H9 (cell line): ENCODE results near the gene MYBPC3. TPM values are rescaled to one million over a fixed set of nuclear protein-coding genes. Genes with fewer than 3 reads are reported as not detected.

Source experiments
- DNase-seq: peaks from one replicate; pipeline ENCODE4 v3.0.0-alpha.2; 2017
- H2AFZ ChIP-seq: one replicate; pipeline ENCODE4 v1.6.1; 2013; ENCODE audit warnings: mild to moderate bottlenecking, low read length, control low read depth, moderate library complexity
- H2AK5ac ChIP-seq: 2 replicates; pipeline ENCODE4 v1.6.1; 2013; ENCODE audit warnings: low read length, control low read depth, mixed read lengths; ENCODE audit not compliant: insufficient read length
- H2BK120ac ChIP-seq: one replicate; pipeline ENCODE4 v1.6.1; 2013; ENCODE audit warnings: low read depth, mild to moderate bottlenecking, low read length, control low read depth, inconsistent platforms; ENCODE audit not compliant: poor library complexity, severe bottlenecking
- H2BK12ac ChIP-seq: 2 replicates; pipeline ENCODE4 v1.6.1; 2013; ENCODE audit warnings: low read length, control low read depth, mixed read lengths, low read depth; ENCODE audit not compliant: insufficient read length
- H2BK15ac ChIP-seq: 2 replicates; pipeline ENCODE4 v1.6.1; 2013; ENCODE audit warnings: low read depth, low read length, control low read depth
- H2BK20ac ChIP-seq: one replicate; pipeline ENCODE4 v1.6.1; 2013; ENCODE audit warnings: low read depth, mild to moderate bottlenecking, low read length, control low read depth, inconsistent platforms; ENCODE audit not compliant: poor library complexity, severe bottlenecking
- H2BK5ac ChIP-seq: 2 replicates; pipeline ENCODE4 v1.6.1; 2013; ENCODE audit warnings: low read length, control low read depth, mixed read lengths; ENCODE audit not compliant: insufficient read length
- H3K14ac ChIP-seq: 2 replicates; pipeline ENCODE4 v1.6.1; 2013; ENCODE audit warnings: low read length, control low read depth; ENCODE audit not compliant: insufficient read depth
- H3K18ac ChIP-seq: 2 replicates; pipeline ENCODE4 v1.6.1; 2013; ENCODE audit warnings: low read depth, mild to moderate bottlenecking, mixed read lengths, low read length, control low read depth; ENCODE audit not compliant: insufficient read length
- H3K23ac ChIP-seq: 2 replicates; pipeline ENCODE4 v1.6.1; 2013; ENCODE audit warnings: low read length, control low read depth, mixed read lengths, low read depth; ENCODE audit not compliant: insufficient read length
- H3K23me2 ChIP-seq: 2 replicates; pipeline ENCODE4 v1.6.1; 2013; ENCODE audit warnings: low read depth, mild to moderate bottlenecking, mixed read lengths, low read length, control low read depth; ENCODE audit not compliant: insufficient read length, poor library complexity, severe bottlenecking
- H3K27ac ChIP-seq: 2 replicates; pipeline ENCODE4 v1.5.1; 2013; ENCODE audit warnings: low read length, control low read depth, mixed read lengths, low read depth; ENCODE audit not compliant: insufficient read length
- H3K27me3 ChIP-seq: 2 replicates; pipeline ENCODE4 v1.6.1; 2013; ENCODE audit warnings: low read length, control low read depth, inconsistent platforms; ENCODE audit not compliant: insufficient read depth
- H3K4ac ChIP-seq: 2 replicates; pipeline ENCODE4 v1.6.1; 2013; ENCODE audit warnings: low read depth, mild to moderate bottlenecking, control low read depth, inconsistent platforms, low read length, moderate library complexity
- H3K4me1 ChIP-seq: 2 replicates; pipeline ENCODE4 v1.6.1; 2013; ENCODE audit warnings: low read length, control low read depth, inconsistent platforms; ENCODE audit not compliant: insufficient read depth
- H3K4me2 ChIP-seq: 2 replicates; pipeline ENCODE4 v1.6.1; 2013; ENCODE audit warnings: low read length, control low read depth, mixed read lengths; ENCODE audit not compliant: insufficient read length, insufficient read depth
- H3K56ac ChIP-seq: 2 replicates; pipeline ENCODE4 v1.6.1; 2013; ENCODE audit warnings: low read depth, mild to moderate bottlenecking, mixed read lengths, low read length, control low read depth; ENCODE audit not compliant: insufficient read length
- H3K79me1 ChIP-seq: 2 replicates; pipeline ENCODE4 v1.6.1; 2013; ENCODE audit warnings: low read depth, mild to moderate bottlenecking, moderate library complexity, low read length, control low read depth, inconsistent platforms; ENCODE audit not compliant: insufficient read depth, poor library complexity, severe bottlenecking
- H3K79me2 ChIP-seq: 2 replicates; pipeline ENCODE4 v1.6.1; 2013; ENCODE audit warnings: low read length, control low read depth, inconsistent platforms; ENCODE audit not compliant: insufficient read depth
- H3K9ac ChIP-seq: 2 replicates; pipeline ENCODE4 v1.6.1; 2013; ENCODE audit warnings: low read length, control low read depth, mixed read lengths; ENCODE audit not compliant: insufficient read length; ENCODE audit errors: extremely low read depth
- H3K9me3 ChIP-seq: one replicate; pipeline ENCODE4 v1.6.1; 2013; ENCODE audit warnings: low read depth, low read length, inconsistent platforms; ENCODE audit not compliant: control insufficient read depth
- H3T11ph ChIP-seq: one replicate; pipeline ENCODE4 v1.6.1; 2013; ENCODE audit warnings: mild to moderate bottlenecking, low read length, control low read depth, inconsistent platforms
- H4K20me1 ChIP-seq: one replicate; pipeline ENCODE4 v1.6.1; 2013; ENCODE audit not compliant: control insufficient read depth, insufficient read length, insufficient read depth
- H4K5ac ChIP-seq: 2 replicates; pipeline ENCODE4 v1.6.1; 2013; ENCODE audit warnings: low read depth, mild to moderate bottlenecking, mixed read lengths, low read length, control low read depth; ENCODE audit not compliant: insufficient read length
- H4K8ac ChIP-seq: replicated peaks from 2 replicates; pipeline ENCODE4 v1.6.1; 2013; ENCODE audit warnings: low read length, control low read depth, mixed read lengths, low read depth; ENCODE audit not compliant: insufficient read length
- H4K91ac ChIP-seq: 2 replicates; pipeline ENCODE4 v1.6.1; 2013; ENCODE audit warnings: low read depth, mild to moderate bottlenecking, moderate library complexity, mixed read lengths, low read length, control low read depth; ENCODE audit not compliant: insufficient read length
- H3K27ac Mint-ChIP-seq, 3 experiments: 2 replicates in 2 of 3; 3 replicates in 1 of 3; pipeline ENCODE4 v1.8.0; 2020 to 2021; ENCODE audit warnings: mixed read lengths in 3 of 3, mild to moderate bottlenecking in 1 of 3, moderate library complexity in 1 of 3
- H3K27me3 Mint-ChIP-seq: 2 replicates; pipeline ENCODE4 v1.8.0; 2021; ENCODE audit warnings: low read depth, mild to moderate bottlenecking, moderate library complexity, mixed read lengths
- H3K36me3 Mint-ChIP-seq, 3 experiments: 2 replicates in 2 of 3; 3 replicates in 1 of 3; pipeline ENCODE4 v1.8.0; 2020 to 2021; ENCODE audit warnings: low read depth in 3 of 3, mixed read lengths in 3 of 3; ENCODE audit not compliant: insufficient read depth in 1 of 3
- H3K4me1 Mint-ChIP-seq, 2 experiments: 2 replicates each; pipeline ENCODE4 v1.8.0; 2020; ENCODE audit warnings: mixed read lengths in 2 of 2
- H3K4me3 Mint-ChIP-seq, 2 experiments: 2 replicates in 1 of 2; 3 replicates in 1 of 2; pipeline ENCODE4 v1.8.0; 2020 to 2021; ENCODE audit warnings: mild to moderate bottlenecking in 2 of 2, mixed read lengths in 2 of 2, moderate library complexity in 1 of 2
- H3K9me3 Mint-ChIP-seq, 2 experiments: 2 replicates in 1 of 2; 3 replicates in 1 of 2; pipeline ENCODE4 v1.8.0; 2020; ENCODE audit warnings: mild to moderate bottlenecking in 2 of 2, mixed read lengths in 2 of 2, moderate library complexity in 1 of 2
- WGBS: extraction: QIAGEN DNeasy Blood & Tissue Kit; methylation state at CpG from one replicate; pipeline ENCODE4 v1.1.7; 2013; ENCODE audit warnings: missing lambda C conversion rate, low lambda C conversion rate, mixed read lengths; ENCODE audit not compliant: insufficient read length; ENCODE audit errors: extremely low coverage; 5-methylcytosine and 5-hydroxymethylcytosine counted together
- total RNA-seq: library from RNA; stranded (reverse); gene quantifications from 2 replicates; pipeline ENCODE4 v1.2.1, GENCODE V29; 2021
- TF ChIP-seq, protein P1 (sequence below): fragments of 200-600 bp; sonication (generic); conservative IDR thresholded peaks from 3 replicates; pipeline ENCODE4 v1.8.0; 2021; ENCODE audit warnings: antibody characterized with exemption, mild to moderate bottlenecking

MYBPC3 gene
- total RNA-seq, 1 experiment from 2014 or later: not detected

DNA sequence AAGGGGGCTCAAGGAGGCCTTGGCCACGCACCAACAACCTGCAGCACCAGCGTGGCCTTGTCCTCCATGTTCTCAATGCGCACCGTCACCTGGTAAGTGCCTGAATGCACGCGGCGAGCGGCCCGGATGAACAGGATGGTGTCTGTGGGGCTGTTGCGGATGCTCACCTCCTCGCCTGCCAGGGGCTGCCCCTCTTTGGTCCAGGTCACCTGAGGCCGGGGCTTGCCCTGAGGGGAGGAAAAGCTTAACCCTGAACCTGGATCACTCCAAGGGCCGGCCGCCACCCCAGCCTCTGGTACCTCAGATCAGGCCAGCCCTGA is 19.0 kb downstream of the MYBPC3 start:
- H3K27me3 Mint-ChIP-seq: peaks cover 1% of the 10 kb centered on the region; the same call in 1 of the 2 replicates
- no peak overlapping the region for H3K56ac ChIP-seq
- no peak overlapping the region for H3K27ac Mint-ChIP-seq
- no peaks in the 10 kb centered on the region for H3K79me2 ChIP-seq
- TF ChIP-seq, protein P1, sequence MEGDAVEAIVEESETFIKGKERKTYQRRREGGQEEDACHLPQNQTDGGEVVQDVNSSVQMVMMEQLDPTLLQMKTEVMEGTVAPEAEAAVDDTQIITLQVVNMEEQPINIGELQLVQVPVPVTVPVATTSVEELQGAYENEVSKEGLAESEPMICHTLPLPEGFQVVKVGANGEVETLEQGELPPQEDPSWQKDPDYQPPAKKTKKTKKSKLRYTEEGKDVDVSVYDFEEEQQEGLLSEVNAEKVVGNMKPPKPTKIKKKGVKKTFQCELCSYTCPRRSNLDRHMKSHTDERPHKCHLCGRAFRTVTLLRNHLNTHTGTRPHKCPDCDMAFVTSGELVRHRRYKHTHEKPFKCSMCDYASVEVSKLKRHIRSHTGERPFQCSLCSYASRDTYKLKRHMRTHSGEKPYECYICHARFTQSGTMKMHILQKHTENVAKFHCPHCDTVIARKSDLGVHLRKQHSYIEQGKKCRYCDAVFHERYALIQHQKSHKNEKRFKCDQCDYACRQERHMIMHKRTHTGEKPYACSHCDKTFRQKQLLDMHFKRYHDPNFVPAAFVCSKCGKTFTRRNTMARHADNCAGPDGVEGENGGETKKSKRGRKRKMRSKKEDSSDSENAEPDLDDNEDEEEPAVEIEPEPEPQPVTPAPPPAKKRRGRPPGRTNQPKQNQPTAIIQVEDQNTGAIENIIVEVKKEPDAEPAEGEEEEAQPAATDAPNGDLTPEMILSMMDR: no peak
- H4K20me1 ChIP-seq: no peaks in the 10 kb centered on the region
- H3K23ac ChIP-seq: no peak overlapping the region
- H2AK5ac ChIP-seq: no peak overlapping the region
- H3K9me3 Mint-ChIP-seq: no peaks in the 10 kb centered on the region
- no peak overlapping the region; the same call in 1 of the 2 replicates for H3K14ac ChIP-seq
- peaks cover 2 to 15% (median 9%) of the 10 kb centered on the region in 3 experiments; a peak in 6 of 7 replicates for H3K36me3 Mint-ChIP-seq
- H3T11ph ChIP-seq: no peak overlapping the region
- no peak overlapping the region for H4K8ac ChIP-seq
- no peak overlapping the region for H2BK20ac ChIP-seq
- no peak overlapping the region for H3K4me3 Mint-ChIP-seq
- H3K4me2 ChIP-seq: no peak overlapping the region
- no peaks in the 10 kb centered on the region for H3K4me1 Mint-ChIP-seq
- no peak overlapping the region for H2BK15ac ChIP-seq
- no peaks in the 10 kb centered on the region for H3K79me1 ChIP-seq
- H3K23me2 ChIP-seq: no peaks in the 10 kb centered on the region
- no peak overlapping the region for H2AFZ ChIP-seq
- H4K5ac ChIP-seq: no peak overlapping the region
- no peak overlapping the region for H2BK5ac ChIP-seq
- no peak overlapping the region for H3K4ac ChIP-seq
- H4K91ac ChIP-seq: no peak overlapping the region
- no peak overlapping the region for H3K27ac ChIP-seq
- no peak overlapping the region for H3K18ac ChIP-seq
- no peak for DNase-seq
- H3K27me3 ChIP-seq: no peaks in the 10 kb centered on the region
- H2BK12ac ChIP-seq: no peak overlapping the region
- H3K4me1 ChIP-seq: no peaks in the 10 kb centered on the region
- no peak overlapping the region for H3K9ac ChIP-seq
- H2BK120ac ChIP-seq: no peak overlapping the region
- WGBS: no CpG with 5 or more reads among the region's 14 CpGs
- no peaks in the 10 kb centered on the region for H3K9me3 ChIP-seq
